Left renal pelvis (tissue), 4 donors: ENCODE data around the gene CNOT9. TPM values are rescaled to one million over a fixed set of nuclear protein-coding genes. Genes with fewer than 3 reads are reported as not detected.

ENCODE experiments used
- DNase-seq, 4 donors: peaks; one replicate each; pipeline ENCODE4 v3.0.0-alpha.2; 2013; ENCODE audit warnings: low read depth in 4 of 4, low spot score in 3 of 4
- polyA plus RNA-seq, 4 donors: library from polyadenylated mRNA; unstranded; fragments of 120-200 nt; gene quantifications; one replicate each; pipeline ENCODE4 v1.2.1, GENCODE V29; 2013; ENCODE audit not compliant: insufficient read length in 4 of 4

Gene CNOT9
- polyA plus RNA-seq, 4 donors = 44.2 to 62.8 (median 51.5) TPM

DNA sequence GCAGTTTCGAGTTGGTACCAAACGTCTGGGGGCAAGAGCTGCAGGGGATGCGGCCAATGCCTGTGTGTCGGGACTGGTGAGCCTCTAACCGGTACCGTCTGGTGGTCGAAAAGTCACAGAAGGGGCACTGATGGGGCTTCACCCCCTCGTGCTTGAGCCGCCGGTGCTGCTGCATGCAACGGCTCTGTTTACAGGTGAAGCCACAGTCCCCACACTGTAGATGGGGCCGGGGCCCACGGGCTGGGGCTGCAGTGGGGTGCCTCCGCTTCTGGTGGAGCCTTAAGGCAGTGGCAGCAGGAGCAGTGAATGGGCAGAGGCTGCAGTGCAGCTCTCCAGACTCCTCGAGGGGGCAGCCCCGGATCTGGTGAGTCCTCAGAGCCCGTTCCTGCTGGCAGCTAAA is 74.1 kb downstream of the CNOT9 start:
- no peak for DNase-seq

DNA sequence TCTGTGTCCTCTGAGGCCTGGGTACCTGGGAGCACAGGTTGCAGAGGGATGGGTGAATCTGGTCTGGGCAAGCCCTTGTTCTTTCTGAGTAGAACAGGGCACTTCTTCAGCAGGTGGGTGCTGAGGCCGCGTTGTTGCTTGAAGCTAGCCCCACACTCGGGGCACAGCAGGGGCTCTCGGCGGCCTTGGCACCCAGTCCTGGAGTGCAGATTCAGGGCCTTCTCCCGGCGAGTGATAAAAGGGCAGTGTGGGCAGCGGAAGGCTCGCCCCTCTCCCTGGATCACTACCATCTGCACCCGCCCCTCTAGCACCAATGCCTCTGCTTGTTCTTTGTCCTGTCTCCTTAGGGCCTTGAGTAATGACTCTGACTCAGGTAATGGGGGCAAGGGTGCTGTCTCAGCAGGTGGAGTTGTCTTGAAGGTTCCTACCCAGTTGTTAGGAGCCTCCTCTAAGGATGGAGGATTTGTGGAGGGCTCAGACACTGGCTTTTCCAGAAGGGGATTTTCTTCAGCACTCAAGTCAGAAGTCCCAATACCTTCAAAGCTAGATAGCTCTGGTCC is 75.2 kb downstream of the CNOT9 start:
- no peak for DNase-seq

DNA sequence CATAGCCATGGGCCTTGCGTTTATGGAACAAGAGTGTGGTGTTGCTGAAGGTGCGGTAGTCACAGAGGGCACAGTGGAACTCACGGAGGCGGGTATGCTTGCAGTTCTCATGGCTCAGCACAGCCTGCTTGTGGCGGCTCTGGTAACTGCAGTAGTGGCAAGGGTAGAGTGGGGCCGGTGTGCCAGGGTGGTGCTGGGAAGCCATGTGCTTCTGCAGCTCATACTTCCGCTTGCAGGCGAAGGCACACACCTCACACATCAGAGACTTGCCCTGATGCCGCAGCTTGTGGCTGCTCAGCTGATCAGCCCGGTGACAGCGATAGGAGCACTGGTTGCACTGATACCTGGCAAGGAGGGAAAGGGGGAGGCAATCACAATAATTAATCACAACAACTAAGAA is 76.1 kb downstream of the CNOT9 start:
- DNase-seq = no peak

DNA sequence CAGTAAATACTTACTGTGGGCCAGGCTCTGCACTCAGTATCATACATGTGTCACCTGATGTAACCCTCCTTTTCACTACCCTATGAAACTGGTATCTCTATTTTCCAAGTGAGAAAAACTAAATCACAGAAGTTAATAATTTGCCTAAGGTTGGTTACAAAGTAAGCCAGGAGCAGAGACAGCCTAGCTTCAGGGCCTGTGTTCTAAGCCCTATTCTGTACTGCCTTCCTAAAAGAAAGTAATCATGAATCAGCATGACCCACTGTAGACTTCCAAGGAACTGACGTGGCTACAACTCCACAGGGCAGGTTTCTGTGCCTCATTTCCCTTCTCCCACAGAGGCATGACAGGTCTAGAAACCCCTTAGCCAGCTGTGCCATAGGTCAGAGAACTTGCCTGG is 76.5 kb downstream of the CNOT9 start:
- peak in 1 of 4 donors; percentile 16 for DNase-seq

Other genes with a start within 250 kb of the CNOT9 start
- 1 to 10 TPM in 3 of 4 donors, under 1 TPM in 1; 0.19 to 6.5 (median 4.9) TPM for gene CATIP, start 212.0 kb upstream of the CNOT9 start, polyA plus RNA-seq
- gene SLC11A1, start 186.6 kb upstream of the CNOT9 start, polyA plus RNA-seq = 1 to 10 TPM in 2 of 4 donors, under 1 TPM in 2; 0.57 to 1.5 (median 1.0) TPM
- 100 to 1,000 TPM; 131 to 162 (median 132) TPM for gene CTDSP1, start 169.0 kb upstream of the CNOT9 start, polyA plus RNA-seq
- 10 to 100 TPM in 3 of 4 donors, under 1 TPM in 1; 0.75 to 28.8 (median 19.5) TPM for gene VIL1, start 149.7 kb upstream of the CNOT9 start, polyA plus RNA-seq
- 10 to 100 TPM; 13.8 to 18.6 (median 17.3) TPM for gene USP37, start 488 bp upstream of the CNOT9 start, polyA plus RNA-seq
- 10 to 100 TPM in 2 of 4 donors, 1 to 10 TPM in 2; 7.4 to 11.8 (median 8.7) TPM for gene PLCD4, start 39.1 kb downstream of the CNOT9 start, polyA plus RNA-seq
- 10 to 100 TPM; 15.9 to 23.9 (median 18.6) TPM for gene ZNF142, start 90.8 kb downstream of the CNOT9 start, polyA plus RNA-seq
- 10 to 100 TPM; 36.4 to 60.4 (median 47.9) TPM for gene BCS1L, start 90.8 kb downstream of the CNOT9 start, polyA plus RNA-seq
- 10 to 100 TPM; 43.0 to 50.2 (median 44.5) TPM for gene RNF25, start 103.2 kb downstream of the CNOT9 start, polyA plus RNA-seq
- gene STK36, start 103.2 kb downstream of the CNOT9 start, polyA plus RNA-seq = 100 to 1,000 TPM in 1 of 4 donors, 10 to 100 TPM in 3; 61.2 to 119 (median 68.6) TPM
- 10 to 100 TPM; 18.9 to 42.3 (median 34.7) TPM for gene TTLL4, start 142.0 kb downstream of the CNOT9 start, polyA plus RNA-seq
- gene CYP27A1, start 213.3 kb downstream of the CNOT9 start, polyA plus RNA-seq = 10 to 100 TPM; 10.6 to 52.6 (median 42.3) TPM